Epithelial cell of prostate (primary cell): Measurements from ENCODE around the gene SMPD3.

Experiments used
- DNase-seq: peaks from one replicate; pipeline ENCODE4 v3.0.0-alpha.2; 2011; ENCODE audit warnings: low read depth, low spot score
- H3K27ac ChIP-seq: fragments of 450-650 bp; 2 replicates; pipeline ENCODE4 v1.5.1; 2017; ENCODE audit warnings: mild to moderate bottlenecking

Gene SMPD3

DNA sequence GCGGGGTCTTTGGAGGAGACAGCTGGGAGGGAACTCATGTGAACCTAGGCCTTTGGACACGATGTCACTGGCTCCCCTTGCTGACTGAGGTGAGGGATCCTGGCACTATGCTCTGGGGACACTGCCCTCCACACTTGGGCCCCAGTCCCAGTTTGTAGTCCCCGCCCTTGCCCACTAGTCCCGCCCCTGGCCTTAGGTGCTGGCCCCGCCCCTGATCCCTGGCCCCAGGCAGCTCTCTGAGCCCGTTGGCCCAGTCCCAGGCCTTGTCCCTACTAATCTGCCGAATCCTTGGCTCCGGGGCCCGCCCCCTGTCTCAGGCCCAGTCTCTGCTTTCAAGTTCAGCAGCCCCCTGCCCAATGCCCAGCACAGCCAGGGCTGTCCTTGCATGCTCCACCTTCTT is 61.0 kb downstream of the SMPD3 start:
- no peak overlapping the region for H3K27ac ChIP-seq
- DNase-seq, result no peak

DNA sequence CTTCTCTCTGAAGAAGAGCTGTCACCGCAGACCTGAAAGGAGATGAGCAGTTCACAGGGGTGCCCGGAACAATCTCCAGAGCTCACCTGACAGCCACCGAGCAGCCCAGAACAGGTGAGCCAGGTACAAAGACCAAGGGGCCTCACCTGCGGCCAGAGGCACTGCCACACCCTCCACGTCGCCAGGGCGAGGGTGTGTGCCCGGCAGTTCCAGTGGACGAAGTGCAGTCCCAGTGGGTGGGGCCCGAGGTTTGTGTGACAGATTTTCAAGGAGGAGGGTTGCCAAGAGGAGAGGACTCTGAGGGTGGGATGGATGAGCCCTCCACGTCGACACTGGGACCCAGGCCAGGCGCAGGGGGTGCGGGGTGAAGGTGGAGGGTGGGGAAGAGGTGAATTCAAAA is 61.7 kb downstream of the SMPD3 start:
- H3K27ac ChIP-seq, result no peak overlapping the region
- no peak for DNase-seq

- H3K27ac ChIP-seq, result no peak overlapping the region
- no peak for DNase-seq
Observed at GRCh38 chr16:68385371-68385770, 62.9 kb downstream of the SMPD3 start.

DNA sequence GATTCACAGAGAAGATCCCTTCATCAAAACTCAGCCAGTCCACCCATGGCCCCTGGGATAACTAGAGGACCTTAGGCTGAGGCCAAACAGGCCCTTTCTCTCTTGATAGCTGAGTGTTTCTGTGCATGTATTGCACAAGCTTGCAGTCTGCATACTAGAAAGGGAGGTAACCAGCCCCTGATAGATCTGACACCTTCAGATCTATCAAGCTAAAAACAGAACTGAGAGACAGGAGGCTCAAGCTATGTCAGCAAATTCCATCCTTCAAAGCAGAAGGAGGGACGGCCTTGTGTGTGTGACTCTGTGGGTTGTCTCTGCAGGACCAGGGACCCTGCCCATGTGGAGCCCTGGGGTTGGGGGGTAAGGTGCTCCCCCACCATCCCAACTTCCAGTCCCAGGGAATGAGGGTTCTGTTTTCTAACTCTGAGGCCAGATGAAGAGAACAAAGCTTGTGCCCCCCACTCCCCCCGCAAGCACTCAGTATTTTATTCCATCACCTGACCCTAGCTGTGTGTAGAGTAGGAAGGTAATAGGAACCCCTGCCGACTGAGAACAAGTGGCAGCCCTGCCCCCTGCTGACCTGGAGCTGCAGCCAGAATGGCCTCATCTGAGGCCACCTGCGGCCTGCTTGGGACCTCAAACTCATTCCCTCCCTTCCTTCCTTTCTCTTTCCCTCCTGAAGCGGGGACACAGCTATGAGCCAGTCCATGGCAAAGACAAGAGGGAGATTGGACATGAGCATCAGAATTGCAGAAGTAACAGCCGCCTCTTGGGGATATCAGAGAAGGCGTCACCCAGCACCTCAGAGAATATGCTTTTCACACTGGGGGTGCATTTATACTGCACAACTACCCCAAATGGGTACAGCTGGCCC is 63.8 kb downstream of the SMPD3 start:
- DNase-seq, result no peak
- no peak overlapping the region for H3K27ac ChIP-seq

DNA sequence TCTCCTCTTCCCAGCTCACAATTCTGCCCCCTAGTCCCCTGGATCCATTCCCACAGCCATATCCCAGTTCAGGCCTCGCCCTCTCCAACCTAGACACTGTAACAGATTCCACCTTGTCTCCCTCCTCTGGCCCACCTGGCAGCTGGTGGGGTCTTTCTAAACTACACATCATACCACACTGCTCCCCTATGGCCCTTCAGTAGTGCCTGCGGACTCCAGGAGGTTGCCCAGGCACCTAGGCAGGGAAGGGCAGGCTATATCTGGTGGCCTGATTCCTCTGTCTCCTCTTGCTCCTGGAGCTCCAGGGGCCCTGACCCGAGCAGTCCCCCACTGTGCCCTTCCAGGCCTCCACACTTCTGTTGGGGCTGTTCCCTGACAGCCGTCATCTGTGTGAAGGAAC is 64.5 kb downstream of the SMPD3 start:
- DNase-seq, result no peak
- no peak overlapping the region for H3K27ac ChIP-seq

GRCh38 chr16:68382296-68382718 is 66.0 kb downstream of the SMPD3 start:
- no peak for DNase-seq
- H3K27ac ChIP-seq, result no peak overlapping the region

DNA sequence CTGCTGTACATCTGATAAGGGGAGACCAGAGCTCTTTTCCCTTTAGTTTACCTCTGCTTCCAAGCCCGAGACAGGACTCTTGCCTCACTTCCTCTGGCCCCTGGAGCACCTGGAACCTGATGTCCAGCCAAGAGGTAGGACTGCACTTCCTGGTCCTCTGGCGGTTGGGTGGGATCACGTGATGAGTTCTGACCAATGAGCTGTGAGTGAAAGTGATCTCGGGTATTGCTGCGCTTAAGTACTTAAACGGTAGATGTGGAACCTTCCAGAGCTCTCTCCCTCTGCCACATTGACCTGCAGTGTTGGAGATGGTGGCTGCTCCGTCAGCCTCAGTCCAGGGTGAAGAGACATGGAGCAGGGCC is 67.0 kb downstream of the SMPD3 start:
- no peak for DNase-seq
- no peak overlapping the region for H3K27ac ChIP-seq

DNA sequence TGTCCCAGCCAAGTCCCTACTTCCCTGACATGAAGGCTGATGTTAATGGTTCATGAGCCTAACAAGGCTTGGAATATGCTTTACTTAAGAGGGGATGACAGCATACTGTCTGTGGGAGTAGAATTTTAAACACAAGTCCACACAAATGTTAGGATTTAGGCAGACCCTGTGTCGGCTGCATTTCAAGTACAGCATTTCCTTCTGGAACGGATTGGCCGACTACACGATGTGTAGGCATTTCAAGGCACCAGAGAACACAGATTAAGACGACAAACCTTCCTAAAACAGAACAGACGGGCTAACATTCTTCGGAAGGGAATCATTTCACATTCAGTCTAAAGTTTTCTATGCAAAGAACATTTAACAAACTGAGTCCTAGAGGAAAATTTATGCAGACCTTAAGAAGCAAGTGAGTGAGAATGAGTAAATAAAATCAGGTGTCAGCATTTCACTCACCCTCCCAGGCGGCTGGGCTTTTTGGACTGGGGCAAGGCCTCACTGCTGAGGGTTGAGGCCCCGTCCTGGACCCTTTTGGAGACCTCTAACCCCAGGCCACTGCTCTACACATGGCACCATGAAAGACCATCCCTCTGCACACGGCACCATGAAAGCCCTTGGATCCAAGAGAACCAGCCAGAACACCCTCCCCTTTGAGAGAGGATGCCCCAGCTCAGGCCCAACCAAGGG is 67.5 kb downstream of the SMPD3 start:
- DNase-seq, result no peak
- no peak overlapping the region for H3K27ac ChIP-seq

- no peak overlapping the region for H3K27ac ChIP-seq
- no peak for DNase-seq
Observed at GRCh38 chr16:68380348-68380670, 68.0 kb downstream of the SMPD3 start.

DNA sequence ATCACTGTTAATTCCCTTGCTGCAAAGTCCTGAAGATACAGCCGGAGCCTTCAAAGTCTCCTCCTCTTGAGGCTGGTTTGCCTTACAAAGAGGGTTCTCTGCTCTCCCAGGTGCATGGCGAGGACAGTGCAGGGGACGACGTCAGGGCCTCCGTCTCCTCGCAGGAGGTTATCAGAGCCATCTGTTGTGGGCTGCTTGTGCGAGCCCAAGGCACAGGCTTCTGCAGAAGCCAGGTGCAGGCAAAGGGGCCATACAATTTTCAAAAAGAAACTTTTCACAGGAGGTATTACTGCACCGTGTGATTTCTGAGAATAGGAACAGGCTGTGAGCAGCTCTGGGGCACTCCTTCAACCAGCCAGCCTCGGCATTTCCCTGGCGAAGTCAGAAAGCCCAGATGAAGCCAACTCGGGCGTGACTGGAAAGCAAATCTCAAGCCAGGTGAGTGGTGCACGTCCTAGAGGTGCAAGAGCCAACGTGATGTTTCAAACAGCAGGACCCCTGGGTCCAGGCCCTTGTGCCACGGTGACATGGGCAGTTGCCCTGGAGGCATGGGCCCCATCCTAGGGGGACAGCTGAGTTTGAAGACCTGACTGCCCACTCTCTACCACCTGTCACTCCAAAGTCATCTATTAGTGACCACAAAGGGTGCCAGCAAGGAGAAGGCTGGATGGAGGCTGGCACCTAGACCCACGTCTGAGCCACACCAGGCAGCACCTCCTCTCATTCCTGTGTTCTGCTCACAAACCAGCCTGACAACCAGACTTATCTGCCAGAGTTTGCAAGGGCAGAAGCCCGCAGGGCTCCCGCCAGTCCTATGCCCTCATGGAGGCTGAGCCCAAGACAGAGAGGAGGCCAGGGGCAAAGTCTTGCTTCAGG is 68.6 kb downstream of the SMPD3 start:
- DNase-seq, result no peak

DNA sequence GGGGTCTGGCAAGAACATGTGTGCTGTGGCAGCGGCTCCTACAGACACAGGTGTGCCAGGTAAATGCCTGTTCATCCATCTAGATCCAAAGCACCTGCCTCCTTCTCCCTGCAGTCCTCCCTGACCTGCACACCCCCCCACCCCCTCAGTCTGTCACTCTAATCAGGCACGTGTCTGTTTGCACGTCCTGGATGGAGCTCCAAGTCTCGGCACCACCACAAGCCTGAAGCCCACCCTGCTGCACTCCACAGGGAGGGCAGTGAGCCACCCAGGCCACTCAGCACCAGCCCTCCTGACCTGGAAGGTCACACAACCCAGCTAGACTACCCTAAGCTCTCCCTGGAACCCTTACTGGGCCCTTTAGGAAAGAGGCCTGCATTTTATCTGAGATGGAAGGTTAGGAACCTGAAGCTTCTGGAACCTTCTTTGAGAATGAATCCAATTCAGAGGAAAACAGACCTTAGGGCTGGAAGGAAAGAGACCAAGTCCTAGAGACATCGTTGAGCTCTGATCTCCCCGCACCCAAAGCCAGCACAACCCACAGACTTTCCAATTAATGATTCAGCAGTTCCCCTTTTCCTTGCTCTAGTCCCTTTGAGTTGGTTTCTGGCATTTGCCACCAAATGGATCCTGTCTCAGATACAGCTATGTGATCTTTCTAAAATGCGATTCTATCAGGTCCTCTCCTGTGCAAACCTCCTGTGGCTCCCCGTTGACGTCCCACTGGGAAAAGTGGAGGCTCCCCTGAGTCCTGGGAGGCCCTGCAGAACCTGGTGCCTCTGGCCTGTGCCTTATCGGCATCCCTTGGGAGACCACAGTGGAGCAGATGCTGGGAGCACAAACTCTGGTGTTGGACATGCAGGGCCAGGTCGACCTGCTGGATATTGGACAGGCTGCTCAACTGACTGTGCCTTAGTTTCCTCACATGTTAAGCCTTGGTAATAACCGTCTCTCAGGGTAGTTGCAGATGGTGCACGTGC is 69.6 kb downstream of the SMPD3 start:
- H3K27ac ChIP-seq, result no peak overlapping the region
- DNase-seq, result no peak

More for the DNA sequence above, 68.6 kb downstream of the SMPD3 start:
- no peak overlapping the region for H3K27ac ChIP-seq

DNA sequence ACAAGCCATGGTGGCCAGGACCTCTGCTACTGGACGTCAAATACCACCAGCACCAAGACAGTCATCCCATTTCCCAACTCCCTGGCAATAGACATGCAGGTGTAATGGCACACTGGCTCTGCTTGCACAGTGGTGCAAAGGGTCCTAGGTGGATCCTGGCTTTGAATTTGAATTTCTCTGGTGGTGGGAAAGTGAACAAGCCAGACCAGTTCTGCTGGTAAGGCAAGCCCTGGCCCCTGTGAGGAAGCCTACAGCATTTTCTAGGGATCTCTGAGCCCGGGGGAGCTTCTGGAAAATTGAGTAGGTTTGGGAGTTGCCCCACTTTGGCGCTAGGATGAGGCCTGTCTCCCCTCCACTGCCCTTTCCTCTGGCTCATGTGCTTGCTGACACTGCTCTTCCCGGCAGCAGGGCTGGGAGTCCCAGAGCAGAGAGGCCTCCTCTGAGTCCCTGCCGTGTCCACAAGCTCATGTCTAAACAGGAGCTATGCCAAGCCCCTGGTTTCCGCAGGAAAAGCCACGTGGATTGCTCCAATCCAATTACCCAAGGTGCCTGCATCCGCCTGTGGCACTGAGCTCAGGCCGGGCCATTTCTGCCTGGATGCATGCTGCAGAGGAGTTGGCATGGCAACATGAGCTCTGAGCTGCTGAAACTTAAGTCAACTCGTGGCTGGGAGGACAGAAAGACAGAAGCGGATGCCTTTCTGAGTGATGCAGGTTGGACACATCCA is 70.5 kb downstream of the SMPD3 start:
- no peak for DNase-seq
- no peak overlapping the region for H3K27ac ChIP-seq

DNA sequence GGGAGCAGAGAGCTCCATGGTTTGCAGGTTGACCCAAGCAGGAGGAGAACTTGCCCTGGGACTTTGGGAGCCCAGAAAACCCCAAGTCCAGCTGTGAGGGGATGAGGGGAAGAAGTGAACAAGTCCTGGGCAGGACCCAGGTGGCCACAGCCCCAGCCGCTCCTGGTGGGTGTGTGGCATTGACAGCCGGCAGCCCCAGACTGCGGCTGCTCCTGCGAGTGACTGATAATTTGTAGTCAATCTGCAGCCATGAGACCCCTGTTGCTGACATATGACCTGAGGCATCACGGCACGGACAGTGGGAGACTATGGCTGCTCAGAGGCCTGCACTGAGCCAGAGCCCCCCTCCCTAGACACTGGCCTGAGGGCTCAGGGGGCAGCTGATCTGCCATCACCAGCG is 71.1 kb downstream of the SMPD3 start:
- no peak for DNase-seq
- no peak overlapping the region for H3K27ac ChIP-seq

DNA sequence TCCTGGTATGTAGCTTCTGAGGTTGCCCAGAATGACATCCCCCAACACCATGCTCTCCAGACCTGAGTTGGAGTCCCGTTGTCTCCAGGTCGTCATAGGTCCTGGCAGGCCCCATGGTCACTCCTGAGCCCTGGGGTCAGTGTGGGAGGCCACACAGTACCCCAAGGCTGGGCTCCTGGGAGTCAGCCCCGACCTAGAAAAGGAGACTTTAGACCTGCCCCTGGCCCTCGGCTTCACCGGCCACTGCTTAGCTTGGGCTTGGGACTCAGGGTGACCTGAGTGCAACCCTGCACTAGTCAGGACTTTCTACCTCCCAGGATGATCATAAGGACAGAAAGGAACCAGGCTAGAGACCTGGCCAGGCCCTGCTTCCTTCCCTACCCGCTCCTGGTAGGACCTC is 71.7 kb downstream of the SMPD3 start:
- no peak for DNase-seq
- H3K27ac ChIP-seq, result no peak overlapping the region

DNA sequence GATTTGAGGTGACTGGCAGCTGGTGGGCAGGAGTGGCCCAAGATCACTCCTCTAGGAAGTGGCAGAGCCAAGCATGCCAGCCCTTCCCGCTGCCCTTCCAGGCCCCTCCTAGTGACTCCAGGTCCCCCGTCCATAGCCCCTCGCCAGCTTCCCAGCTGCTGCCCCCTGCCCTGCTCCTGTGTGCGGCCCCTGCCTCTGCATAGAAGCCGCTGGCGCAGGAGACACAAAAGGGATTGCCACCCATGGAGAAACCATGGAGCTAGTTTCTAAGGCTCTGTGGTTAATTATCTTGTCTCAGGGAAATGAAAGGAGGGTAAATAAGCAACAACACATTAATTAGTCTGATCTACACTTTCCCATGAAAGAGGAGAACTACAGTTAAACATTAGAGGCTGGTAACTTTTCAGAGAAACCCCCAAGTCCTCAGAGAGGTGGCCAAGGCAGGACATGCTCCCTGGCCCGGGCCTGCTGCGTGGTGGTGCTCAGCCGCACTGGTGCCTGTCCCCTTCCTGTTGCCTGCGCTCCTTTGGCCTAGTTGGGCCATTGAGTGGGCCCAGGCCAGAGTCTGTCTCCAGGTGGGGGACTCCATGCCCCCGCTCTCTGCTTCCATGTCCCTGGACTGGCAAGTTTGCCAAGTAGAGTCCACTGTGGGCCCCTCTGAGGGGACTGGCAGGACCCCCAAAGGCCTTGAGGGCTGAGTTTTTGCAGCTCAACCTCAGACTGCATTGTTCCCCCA is 72.3 kb downstream of the SMPD3 start:
- no peak for DNase-seq
- H3K27ac ChIP-seq, result no peak overlapping the region

DNA sequence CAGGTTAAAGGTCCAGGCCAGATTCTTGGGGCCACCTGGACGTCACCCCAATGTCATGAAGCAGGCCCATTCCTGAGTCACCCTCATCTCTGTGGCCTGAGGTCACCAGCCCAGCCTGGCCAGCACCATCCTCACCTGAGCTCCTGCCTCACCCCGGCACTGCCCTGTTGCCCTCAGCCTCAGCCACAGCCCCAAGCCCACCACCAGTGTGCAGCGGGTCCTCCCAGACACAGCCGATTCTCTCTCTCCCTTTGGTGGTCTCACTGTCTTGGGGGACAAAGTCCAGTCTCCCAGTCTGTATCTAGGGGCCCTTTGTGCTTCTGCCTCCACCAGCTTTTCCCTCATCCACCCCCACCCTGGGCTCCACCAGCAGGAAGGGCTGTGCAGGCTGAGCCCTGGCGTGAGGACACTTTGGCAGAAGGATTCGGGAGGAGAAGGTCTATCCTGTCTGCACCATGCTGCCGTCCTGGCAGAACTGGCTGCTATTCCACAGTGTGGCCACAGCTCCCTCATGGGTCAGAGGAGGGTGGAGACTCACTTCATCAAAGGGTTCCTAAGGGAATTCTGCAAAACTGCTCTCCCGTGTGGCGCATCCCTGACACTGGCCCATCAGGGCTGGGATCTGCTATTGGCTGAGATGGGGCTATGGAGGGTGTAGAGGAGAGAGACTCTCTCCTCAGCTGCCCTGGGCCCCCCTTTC is 73.2 kb downstream of the SMPD3 start:
- no peak for DNase-seq
- H3K27ac ChIP-seq, result no peak overlapping the region

DNA sequence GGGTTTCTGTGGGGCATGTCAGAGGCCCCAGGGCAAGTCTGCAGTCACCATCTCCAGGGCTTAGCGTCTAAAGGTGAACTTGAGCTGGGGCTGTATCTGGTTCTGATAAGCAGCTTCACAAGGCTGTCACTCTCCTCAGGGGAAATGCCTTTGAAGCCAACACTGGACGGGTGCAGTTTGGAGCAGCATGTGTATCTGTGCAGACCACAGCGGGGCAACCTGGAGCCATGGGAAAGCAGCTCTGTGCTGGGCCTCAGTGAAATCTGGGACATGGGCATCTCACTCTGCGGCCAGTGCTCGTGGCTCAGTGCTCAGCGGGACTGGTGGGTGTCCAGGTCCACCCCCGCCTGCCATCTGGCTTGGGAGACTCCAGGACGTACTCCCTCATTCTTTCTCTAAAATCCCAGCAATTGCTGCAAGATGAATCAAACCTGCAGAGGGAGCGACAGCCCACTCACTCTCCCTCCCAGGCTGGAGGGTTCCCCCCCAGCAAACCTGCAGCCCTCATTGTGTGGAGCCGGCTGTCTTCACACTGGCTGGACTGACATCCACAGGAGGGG is 74.0 kb downstream of the SMPD3 start:
- no peak overlapping the region for H3K27ac ChIP-seq
- no peak for DNase-seq
